T-cell (primary cell): Measurements from ENCODE around the gene EDNRA. TPM values are rescaled to one million over a fixed set of nuclear protein-coding genes. Genes with fewer than 3 reads are reported as not detected.

Experiments used
- ATAC-seq, 4 experiments: fragments of 200-7000 bp in 3 of 4; fragments of 150-1000 bp in 1 of 4; cut with Tn5 transposase; replicated peaks in 1 of 4; 1 replicate in 3 of 4; 2 replicates in 1 of 4; pipeline ENCODE4 v1.10.0; 2021; ENCODE audit warnings: moderate library complexity in 3 of 4, mild to moderate bottlenecking in 2 of 4, moderate number of reproducible peaks in 1 of 4
- CTCF ChIA-PET, 2 donors: fragments of 300-600 bp; sonication (Branson Sonifier 250); formaldehyde crosslinking; loops; one replicate each; lab custom pipeline; 2022; ENCODE audit warnings: antibody characterized with exemption in 2 of 2; lab: Charles Lee
- POLR2A ChIA-PET, 2 donors: fragments of 300-600 bp; sonication (Branson Sonifier 250); formaldehyde crosslinking; loops; one replicate each; lab custom pipeline; 2022; ENCODE audit warnings: antibody characterized with exemption in 2 of 2; lab: Charles Lee
- DNase-seq, 35 experiments: peaks; one replicate each; pipeline versions ENCODE4 v3.0.0 to v3.0.0-alpha.2; 2013 to 2023
- H3K27ac ChIP-seq: one replicate; pipeline ENCODE4 v1.5.1; 2013; ENCODE audit warnings: low read length
- H3K27me3 ChIP-seq, 2 experiments: replicated peaks in 1 of 2; 1 replicate in 1 of 2; 2 replicates in 1 of 2; pipeline versions ENCODE4 v1.6.1 to v1.7.0; 2013; ENCODE audit warnings: low read length in 1 of 2, mixed read lengths in 1 of 2; ENCODE audit not compliant: control insufficient read depth in 2 of 2, insufficient read depth in 2 of 2; ENCODE audit errors: extremely low read depth in 1 of 2
- H3K36me3 ChIP-seq, 2 donors: 1 replicate in 1 of 2; 2 replicates in 1 of 2; pipeline versions ENCODE4 v1.6.1 to v1.7.0; 2013; ENCODE audit warnings: low read length in 1 of 2; ENCODE audit not compliant: control insufficient read depth in 2 of 2, insufficient read depth in 1 of 2; ENCODE audit errors: extremely low read depth in 1 of 2
- H3K4me1 ChIP-seq, 2 experiments: 1 replicate in 1 of 2; 2 replicates in 1 of 2; pipeline versions ENCODE4 v1.6.1 to v1.7.0; 2013; ENCODE audit warnings: low read length in 2 of 2, mixed read lengths in 1 of 2; ENCODE audit not compliant: insufficient read depth in 2 of 2, control insufficient read depth in 1 of 2; ENCODE audit errors: extremely low read depth in 1 of 2
- H3K4me3 ChIP-seq, 2 donors: 1 replicate in 1 of 2; 2 replicates in 1 of 2; pipeline versions ENCODE4 v1.5.1 to v1.7.0; 2013; ENCODE audit warnings: mild to moderate bottlenecking in 2 of 2, low read length in 1 of 2, moderate library complexity in 1 of 2; ENCODE audit not compliant: control insufficient read depth in 1 of 2; ENCODE audit errors: extremely low read depth in 1 of 2
- H3K9me3 ChIP-seq: 2 replicates; pipeline ENCODE4 v1.7.0; 2013
- H3K27ac Mint-ChIP-seq, 2 donors: one replicate each; pipeline ENCODE4 v1.8.0; 2020 to 2021; ENCODE audit warnings: mild to moderate bottlenecking in 2 of 2, mixed read lengths in 2 of 2
- H3K27me3 Mint-ChIP-seq, 2 donors: one replicate each; pipeline ENCODE4 v1.8.0; 2021 to 2022; ENCODE audit warnings: mixed read lengths in 2 of 2
- H3K36me3 Mint-ChIP-seq: one replicate; pipeline ENCODE4 v1.8.0; 2021; ENCODE audit warnings: mixed read lengths
- H3K4me1 Mint-ChIP-seq, 3 donors: one replicate each; pipeline ENCODE4 v1.8.0; 2020 to 2022; ENCODE audit warnings: mixed read lengths in 3 of 3, mild to moderate bottlenecking in 1 of 3
- H3K4me3 Mint-ChIP-seq, 3 donors: one replicate each; pipeline ENCODE4 v1.8.0; 2020 to 2022; ENCODE audit warnings: mild to moderate bottlenecking in 3 of 3, mixed read lengths in 3 of 3, moderate library complexity in 3 of 3
- H3K9me3 Mint-ChIP-seq, 3 donors: one replicate each; pipeline ENCODE4 v1.8.0; 2020 to 2022; ENCODE audit warnings: mixed read lengths in 3 of 3
- WGBS: methylation state at CpG from one replicate; pipeline ENCODE4 v1.1.5; 2013; ENCODE audit warnings: missing lambda C conversion rate; ENCODE audit not compliant: insufficient coverage; 5-methylcytosine and 5-hydroxymethylcytosine counted together
- total RNA-seq, 35 experiments: library from RNA in 6 of 35; stranded (reverse) in 6 of 35; fragments of 120-200 nt in 1 of 35; gene quantifications; one replicate each; pipeline versions ENCODE4 v1.2.1 to v1.2.4 and lab custom pipeline; 2013 to 2026

EDNRA gene
- total RNA-seq, 5 donors from 2014 or later (not counting 1 experiment from before 2014, with no cell fraction given) = 0.06 to 0.29 TPM; not detected in 3

DNA sequence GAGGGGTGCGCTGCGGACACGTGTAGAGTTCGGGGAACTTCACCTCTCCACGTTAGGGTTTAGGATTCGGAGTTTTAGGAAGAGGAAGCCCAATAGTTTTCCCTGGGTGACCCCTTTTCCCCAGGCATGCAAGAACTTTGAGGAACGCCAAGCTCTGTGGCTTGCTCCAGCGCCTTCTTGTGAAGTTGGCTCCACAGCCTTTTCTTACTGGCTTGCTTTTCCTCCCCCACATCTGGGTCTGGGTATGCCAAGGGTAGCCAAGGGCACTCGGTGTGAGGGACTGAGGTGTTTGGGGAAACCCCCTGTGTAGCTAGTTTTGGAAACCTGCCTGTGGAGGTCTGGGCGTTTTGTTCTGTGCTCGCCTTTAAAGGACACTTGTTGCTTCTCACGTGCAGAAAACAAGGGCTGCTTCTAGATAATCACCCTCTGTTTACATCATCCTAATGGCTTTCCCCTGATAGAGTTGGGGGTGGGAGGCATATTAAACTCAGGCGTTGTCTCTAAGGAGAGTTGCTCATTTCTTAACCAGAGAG, 746 bp downstream of the EDNRA start:
- peaks cover 0 to 6% (median 5%) of the 10 kb centered on the region in 3 donors for H3K4me1 Mint-ChIP-seq
- Histone ChIP-seq H3K4me1 (no peaks in the 10 kb centered on the region), H3K4me3 (no peak overlapping the region), H3K36me3 (no peaks in the 10 kb centered on the region), H3K9me3 (no peaks in the 10 kb centered on the region), H3K27me3 (peaks cover 2 to 25% of the 10 kb centered on the region in 2 experiments), H3K27ac (no peak overlapping the region)
- H3K27ac Mint-ChIP-seq = no peak overlapping the region
- no peak overlapping the region for H3K4me3 Mint-ChIP-seq
- peaks cover 23 to 33% of the 10 kb centered on the region in 2 donors for H3K27me3 Mint-ChIP-seq
- no peaks in the 10 kb centered on the region for H3K36me3 Mint-ChIP-seq
- DNase-seq (no peak), ATAC-seq (no peak)
- ChIA-PET POLR2A (no interaction called here), CTCF (no interaction called here)
- 0% methylated on average over 6 of the region's 13 CpGs for whole genome bisulfite sequencing
- H3K9me3 Mint-ChIP-seq = no peaks in the 10 kb centered on the region

DNA sequence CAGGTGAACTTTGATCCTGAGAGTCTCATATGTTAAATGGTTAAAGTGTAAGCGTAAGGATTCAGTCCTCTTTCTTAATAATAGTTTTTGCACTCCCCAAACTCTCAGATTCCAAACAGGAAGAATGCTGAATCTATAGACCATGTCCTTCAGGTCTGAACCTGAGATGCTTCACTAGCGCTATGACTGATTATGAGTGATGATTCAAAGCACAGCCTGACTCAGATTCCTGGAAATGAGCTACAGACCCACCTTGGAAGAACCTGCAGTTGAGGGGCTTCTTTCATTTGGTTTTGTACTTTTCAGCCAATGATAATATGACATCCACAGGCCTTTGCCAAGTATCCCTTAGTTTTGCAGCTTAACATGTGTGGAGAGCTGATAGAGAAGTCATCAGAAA, 1.4 kb downstream of the EDNRA start:
- H3K9me3 ChIP-seq = no peaks in the 10 kb centered on the region
- DNase-seq (no peak), ATAC-seq (no peak)
- peaks cover 2 to 25% of the 10 kb centered on the region in 2 experiments for H3K27me3 ChIP-seq
- WGBS = 83% methylated on average over 1 of the region's 2 CpGs
- no peaks in the 10 kb centered on the region for H3K9me3 Mint-ChIP-seq
- H3K4me3 Mint-ChIP-seq = no peak overlapping the region
- H3K4me1 ChIP-seq = no peaks in the 10 kb centered on the region
- H3K27me3 Mint-ChIP-seq = peaks cover 23 to 33% of the 10 kb centered on the region in 2 donors
- H3K27ac ChIP-seq = no peak overlapping the region
- peaks cover 0 to 6% (median 5%) of the 10 kb centered on the region in 3 donors for H3K4me1 Mint-ChIP-seq
- H3K27ac Mint-ChIP-seq = no peak overlapping the region
- ChIA-PET CTCF (no interaction called here), POLR2A (no interaction called here)
- no peak overlapping the region for H3K4me3 ChIP-seq
- H3K36me3 Mint-ChIP-seq = no peaks in the 10 kb centered on the region
- no peaks in the 10 kb centered on the region for H3K36me3 ChIP-seq

DNA sequence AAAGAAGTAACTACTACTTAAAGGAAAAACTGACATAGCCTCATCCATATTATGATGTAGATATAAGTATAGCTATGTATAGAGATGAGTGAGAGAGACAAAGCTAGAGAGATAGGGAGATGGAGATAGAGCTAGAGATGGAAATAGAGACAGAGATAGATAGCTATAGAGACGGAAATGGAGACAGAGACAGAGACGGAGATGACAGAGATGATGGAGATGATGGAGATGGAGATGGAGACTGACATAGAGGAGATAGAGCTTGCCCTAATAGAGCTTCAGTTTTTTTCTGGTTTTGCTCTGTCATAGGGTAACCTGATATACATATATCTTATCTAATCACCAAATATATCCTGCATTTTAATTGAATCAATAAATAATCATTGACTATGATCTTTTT, 4.3 kb downstream of the EDNRA start:
- Histone ChIP-seq H3K4me3 (no peak overlapping the region), H3K27ac (no peak overlapping the region), H3K27me3 (peaks cover 2 to 20% of the 10 kb centered on the region in 2 experiments), H3K4me1 (no peaks in the 10 kb centered on the region), H3K36me3 (no peaks in the 10 kb centered on the region), H3K9me3 (no peaks in the 10 kb centered on the region)
- Mint-ChIP-seq H3K27me3 (peaks cover 23 to 24% of the 10 kb centered on the region in 2 donors), H3K9me3 (no peaks in the 10 kb centered on the region), H3K27ac (no peak overlapping the region), H3K4me1 (peaks cover 0 to 6% (median 5%) of the 10 kb centered on the region in 3 donors), H3K4me3 (no peak overlapping the region), H3K36me3 (no peaks in the 10 kb centered on the region)
- DNase-seq (no peak), ATAC-seq (no peak)
- 50% methylated on average over 1 of the region's 2 CpGs for WGBS
- ChIA-PET POLR2A (no interaction called here), CTCF (no interaction called here)

DNA sequence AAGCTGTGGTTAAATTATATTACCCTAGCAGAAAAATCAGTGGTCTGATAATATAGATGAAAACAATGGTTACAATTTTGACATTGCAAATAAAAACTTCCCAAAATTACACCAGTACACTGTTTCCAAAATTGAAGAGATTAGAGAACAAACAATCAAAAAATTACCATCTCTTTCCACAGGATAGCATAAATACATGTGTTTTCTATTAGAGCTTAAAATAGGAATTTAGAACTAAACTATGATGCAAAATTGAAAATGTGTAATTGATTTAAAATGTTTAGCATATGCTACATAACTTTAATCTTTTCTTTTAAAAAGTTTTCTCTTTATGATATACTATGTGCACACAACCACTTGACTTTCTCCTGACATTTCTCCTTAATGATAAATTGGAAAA, 6.7 kb downstream of the EDNRA start:
- ATAC-seq (no peak), DNase-seq (no peak)
- no peak overlapping the region for H3K4me3 Mint-ChIP-seq
- Histone ChIP-seq H3K27me3 (peaks cover 0 to 2% of the 10 kb centered on the region in 2 experiments), H3K4me3 (no peak overlapping the region), H3K4me1 (no peaks in the 10 kb centered on the region), H3K9me3 (no peaks in the 10 kb centered on the region), H3K36me3 (no peaks in the 10 kb centered on the region), H3K27ac (no peak overlapping the region)
- H3K27ac Mint-ChIP-seq = no peak overlapping the region
- no peaks in the 10 kb centered on the region for H3K9me3 Mint-ChIP-seq
- H3K27me3 Mint-ChIP-seq = peaks cover 7 to 13% of the 10 kb centered on the region in 2 donors
- POLR2A ChIA-PET = no interaction called here
- CTCF ChIA-PET = interaction anchor here in 1 of 2 donors (0.5 kb wide), 1 partner anchor 10 kb away, joined by 7 read pairs; no protein-coding TSS in a partner anchor
- H3K4me1 Mint-ChIP-seq = no peaks in the 10 kb centered on the region
- H3K36me3 Mint-ChIP-seq = no peaks in the 10 kb centered on the region

DNA sequence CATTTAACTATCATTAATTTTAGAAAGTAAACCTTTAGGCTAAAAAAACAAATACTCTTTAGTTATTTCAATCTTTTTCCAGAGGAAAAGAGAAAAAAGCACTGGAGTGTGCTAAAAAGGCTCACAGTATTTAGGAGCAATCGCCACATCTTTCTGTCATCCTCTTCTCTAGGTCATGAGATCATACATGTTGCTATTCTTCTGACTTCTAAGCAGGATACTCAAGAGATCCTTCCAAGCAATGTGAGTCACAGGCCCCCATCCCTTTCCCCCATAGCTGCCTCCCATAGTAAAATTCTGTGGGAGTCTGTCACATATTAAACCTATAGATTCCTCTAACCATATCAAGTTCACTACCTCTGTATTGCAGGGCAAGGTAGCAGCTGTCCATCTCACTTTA, 7.7 kb downstream of the EDNRA start:
- H3K9me3 ChIP-seq = no peaks in the 10 kb centered on the region
- CTCF ChIA-PET = no interaction called here
- peaks cover 7 to 12% of the 10 kb centered on the region in 2 donors for H3K27me3 Mint-ChIP-seq
- no peak overlapping the region for H3K4me3 ChIP-seq
- H3K4me3 Mint-ChIP-seq = no peak overlapping the region
- H3K4me1 ChIP-seq = no peaks in the 10 kb centered on the region
- DNase-seq = no peak
- H3K36me3 ChIP-seq = no peaks in the 10 kb centered on the region
- POLR2A ChIA-PET = no interaction called here
- no peaks in the 10 kb centered on the region for H3K36me3 Mint-ChIP-seq
- no peaks in the 10 kb centered on the region for H3K27me3 ChIP-seq
- WGBS = no CpG with 5 or more reads among the region's 1 CpG
- H3K27ac ChIP-seq = no peak overlapping the region
- no peak for ATAC-seq
- H3K27ac Mint-ChIP-seq = no peak overlapping the region
- no peaks in the 10 kb centered on the region for H3K9me3 Mint-ChIP-seq
- no peaks in the 10 kb centered on the region for H3K4me1 Mint-ChIP-seq

DNA sequence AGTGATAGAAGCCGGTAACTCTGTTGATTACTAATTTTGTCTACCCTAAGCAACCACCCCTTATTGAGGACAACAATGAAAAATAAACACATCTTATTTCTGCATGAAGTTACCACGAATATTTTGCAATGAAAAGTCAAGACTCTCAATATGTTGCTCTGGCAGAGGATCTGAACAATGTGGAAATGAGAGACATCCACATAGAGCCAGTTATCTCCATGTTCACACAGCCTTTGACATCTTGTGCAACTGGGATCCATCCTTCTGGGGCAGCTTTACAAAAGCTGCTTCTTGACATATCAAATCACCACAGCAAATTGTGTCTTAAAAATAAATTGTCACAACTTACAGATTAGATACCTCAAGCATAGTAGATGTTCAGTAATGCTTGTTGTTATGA, 10.2 kb downstream of the EDNRA start:
- Mint-ChIP-seq H3K27ac (no peak overlapping the region), H3K4me3 (no peak overlapping the region), H3K27me3 (peaks cover 7 to 18% of the 10 kb centered on the region in 2 donors), H3K9me3 (no peaks in the 10 kb centered on the region), H3K36me3 (no peaks in the 10 kb centered on the region), H3K4me1 (no peaks in the 10 kb centered on the region)
- ChIA-PET CTCF (no interaction called here), POLR2A (no interaction called here)
- Histone ChIP-seq H3K27me3 (no peaks in the 10 kb centered on the region), H3K4me1 (no peaks in the 10 kb centered on the region), H3K36me3 (no peaks in the 10 kb centered on the region), H3K9me3 (no peaks in the 10 kb centered on the region), H3K27ac (no peak overlapping the region), H3K4me3 (no peak overlapping the region)
- ATAC-seq = no peak
- DNase-seq = no peak
- 57% methylated on average over 1 of the region's 2 CpGs for whole genome bisulfite sequencing

DNA sequence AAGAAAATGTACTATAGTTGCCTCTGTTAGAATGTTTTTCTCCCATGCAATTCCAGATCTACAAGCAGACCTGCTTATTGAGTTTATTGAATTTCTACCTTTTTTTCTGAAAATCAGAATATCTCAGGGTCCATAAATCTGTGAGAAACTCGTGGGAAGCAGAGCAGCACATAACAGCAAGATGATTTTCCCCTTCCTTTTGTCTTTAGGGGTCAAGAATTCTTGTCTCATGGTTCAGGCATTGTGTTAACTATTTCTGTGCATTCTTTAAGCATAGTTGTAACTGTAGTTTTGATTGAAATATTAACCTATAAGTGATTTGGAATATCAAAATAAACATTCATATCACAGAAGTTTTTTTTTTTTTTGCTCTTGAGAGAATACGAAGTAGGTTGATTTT, 11.4 kb downstream of the EDNRA start:
- ChIA-PET CTCF (interaction anchor here in 1 of 2 donors (0.6 kb wide), 1 partner anchor 721 kb away, joined by 5 read pairs; no protein-coding TSS in a partner anchor), POLR2A (no interaction called here)
- Mint-ChIP-seq H3K4me1 (no peaks in the 10 kb centered on the region), H3K4me3 (no peak overlapping the region), H3K27ac (no peak overlapping the region), H3K9me3 (no peaks in the 10 kb centered on the region), H3K27me3 (peaks cover 7 to 21% of the 10 kb centered on the region in 2 donors), H3K36me3 (no peaks in the 10 kb centered on the region)
- H3K9me3 ChIP-seq = no peaks in the 10 kb centered on the region
- no peaks in the 10 kb centered on the region for H3K36me3 ChIP-seq
- H3K4me1 ChIP-seq = no peaks in the 10 kb centered on the region
- H3K27me3 ChIP-seq = no peaks in the 10 kb centered on the region
- DNase-seq (no peak), ATAC-seq (no peak)
- H3K4me3 ChIP-seq = no peak overlapping the region
- WGBS = no CpG with 5 or more reads among the region's 2 CpGs
- no peak overlapping the region for H3K27ac ChIP-seq
